ENCODE results near the gene EPC1. TPM values are rescaled to one million over a fixed set of nuclear protein-coding genes. Genes with fewer than 3 reads are reported as not detected.
"Not testable (repeated sequence)": the region's sequence is repeated elsewhere in the genome, so short reads cannot be mapped to it uniquely, and the experiment has no call there.

EPC1 gene
- total RNA-seq, result 100 to 1,000 TPM; 128 to 131 TPM
- polyA plus RNA-seq, result 10 to 100 TPM; 36.9 to 48.5 (median 46.2) TPM
- 85.5 to 269 (median 178) reads per million in 6 experiments for total RNA-seq

- H3K9me3 Mint-ChIP-seq, result no peaks in the 10 kb centered on the region
- peak; percentile 77 to 80 for ATAC-seq
- peaks cover 0 to 1% (median 0%) of the 10 kb centered on the region in 5 donors for H3K27me3 Mint-ChIP-seq
- peak within 1 kb of the TSS; percentile 92 to 97 (median 95) for H3K4me3 Mint-ChIP-seq
- H3K4me1 Mint-ChIP-seq, result peaks cover 21 to 76% (median 66%) of the 10 kb centered on the region in 4 donors
- peak; percentile 81 to 100 (median 87) for DNase-seq
- POLR2A ChIA-PET, result interaction anchor here (0.6 to 2.6 kb wide), 18 partner anchors 9 to 610 kb away, joined by 3 to 23 read pairs (median 5); partner anchors contain the start of gene CCDC7
- H3K27ac Mint-ChIP-seq, result peak within 1 kb of the TSS; percentile 98 to 100 (median 100)
- peaks cover 0 to 23% (median 0%) of the 10 kb centered on the region in 3 donors for H3K36me3 Mint-ChIP-seq
Measured at GRCh38 chr10:32346551-32347362, at the start of gene EPC1. TSS of gene EPC1 (minus strand) at chr10:32347158. CDS start at chr10:32346915, 243 bp downstream.

GRCh38 chr10:32393911-32394310 lies 47.0 kb upstream of the EPC1 start:
- ATAC-seq, result no peak
- Mint-ChIP-seq H3K4me1 (peaks cover 0 to under 1% (median 0%) of the 10 kb centered on the region in 4 donors), H3K9me3 (peaks cover 0 to 5% (median 0%) of the 10 kb centered on the region in 9 donors), H3K4me3 (no peak overlapping the region), H3K36me3 (no peaks in the 10 kb centered on the region), H3K27ac (no peak overlapping the region), H3K27me3 (no peaks in the 10 kb centered on the region)
- POLR2A ChIA-PET, result no interaction called here
- no peak for DNase-seq

GRCh38 chr10:32392284-32392683 lies 45.3 kb upstream of the EPC1 start:
- ATAC-seq, H3K27me3 Mint-ChIP-seq, H3K4me1 Mint-ChIP-seq, H3K36me3 Mint-ChIP-seq, DNase-seq, H3K9me3 Mint-ChIP-seq, H3K27ac Mint-ChIP-seq, H3K4me3 Mint-ChIP-seq, POLR2A ChIA-PET: not testable (repeated sequence)

- peaks cover 8 to 15% (median 11%) of the 10 kb centered on the region in 4 donors for H3K4me1 Mint-ChIP-seq
- no peaks in the 10 kb centered on the region for H3K36me3 Mint-ChIP-seq
- peaks cover 0 to 5% (median 0%) of the 10 kb centered on the region in 9 donors for H3K9me3 Mint-ChIP-seq
- ATAC-seq (no peak), DNase-seq (no peak)
- H3K27ac Mint-ChIP-seq, result no peak overlapping the region
- POLR2A ChIA-PET, result no interaction called here
- H3K4me3 Mint-ChIP-seq, result no peak overlapping the region
- H3K27me3 Mint-ChIP-seq, result no peaks in the 10 kb centered on the region
Measured at GRCh38 chr10:32390193-32390592, 43.2 kb upstream of the EPC1 start.

GRCh38 chr10:32388258-32389027 lies 41.5 kb upstream of the EPC1 start:
- Mint-ChIP-seq H3K4me1 (peaks cover 8 to 15% (median 11%) of the 10 kb centered on the region in 4 donors), H3K4me3 (no peak overlapping the region), H3K27me3 (no peaks in the 10 kb centered on the region), H3K36me3 (no peaks in the 10 kb centered on the region), H3K9me3 (peaks cover 0 to 5% (median 0%) of the 10 kb centered on the region in 9 donors), H3K27ac (no peak overlapping the region)
- DNase-seq (no peak), ATAC-seq (no peak)
- POLR2A ChIA-PET, result interaction anchor here (0.6 to 0.8 kb wide), 2 partner anchors 10 to 35 kb away, joined by 3 read pairs; no protein-coding TSS in a partner anchor

- POLR2A ChIA-PET, result interaction anchor here (1.4 kb wide), 1 partner anchor 8 kb away, joined by 9 read pairs; no protein-coding TSS in a partner anchor
- H3K4me3 Mint-ChIP-seq, result peak overlapping the region in 9 of 10 donors; percentile 3 to 62 (median 32)
- H3K27me3 Mint-ChIP-seq, result no peaks in the 10 kb centered on the region
- no peaks in the 10 kb centered on the region for H3K9me3 Mint-ChIP-seq
- ATAC-seq (peak in 1 of 2 donors; percentile 30), DNase-seq (no peak)
- H3K36me3 Mint-ChIP-seq, result no peaks in the 10 kb centered on the region
- peaks cover 8 to 15% (median 11%) of the 10 kb centered on the region in 4 donors for H3K4me1 Mint-ChIP-seq
- H3K27ac Mint-ChIP-seq, result peak overlapping the region in 2 of 10 donors; percentile 2 to 7
Measured at GRCh38 chr10:32386623-32387260, 39.8 kb upstream of the EPC1 start.

GRCh38 chr10:32384171-32384570 lies 37.2 kb upstream of the EPC1 start:
- POLR2A ChIA-PET, result interaction anchor here (1.4 kb wide), 1 partner anchor 61 kb away, joined by 3 read pairs; the partner anchor contains the start of gene CCDC7
- ATAC-seq (no peak), DNase-seq (no peak)
- H3K27me3 Mint-ChIP-seq, result no peaks in the 10 kb centered on the region
- no peaks in the 10 kb centered on the region for H3K9me3 Mint-ChIP-seq
- H3K4me3 Mint-ChIP-seq, result no peak overlapping the region
- peaks cover 8 to 15% (median 11%) of the 10 kb centered on the region in 4 donors for H3K4me1 Mint-ChIP-seq
- H3K27ac Mint-ChIP-seq, result no peak overlapping the region
- no peaks in the 10 kb centered on the region for H3K36me3 Mint-ChIP-seq

- Mint-ChIP-seq H3K9me3 (no peaks in the 10 kb centered on the region), H3K27ac (peak overlapping the region in 5 of 10 donors; percentile 8 to 60 (median 51)), H3K36me3 (no peaks in the 10 kb centered on the region)
Measured at GRCh38 chr10:32381165-32381564, 34.2 kb upstream of the EPC1 start.

GRCh38 chr10:32379950-32380551 lies 33.1 kb upstream of the EPC1 start:
- H3K4me1 Mint-ChIP-seq, result peaks cover 4 to 14% (median 6%) of the 10 kb centered on the region in 4 donors
- H3K9me3 Mint-ChIP-seq, result no peaks in the 10 kb centered on the region
- DNase-seq, result no peak
- H3K27me3 Mint-ChIP-seq, result no peaks in the 10 kb centered on the region
- no peak overlapping the region for H3K4me3 Mint-ChIP-seq
- H3K36me3 Mint-ChIP-seq, result no peaks in the 10 kb centered on the region
- no peak for ATAC-seq
- peak overlapping the region in 1 of 10 donors; percentile 2 for H3K27ac Mint-ChIP-seq
- POLR2A ChIA-PET, result interaction anchor here (2.5 to 4.0 kb wide), 4 partner anchors 32 to 79 kb away, joined by 18 to 64 read pairs (median 24); partner anchors contain the start of genes CCDC7 and EPC1

More at GRCh38 chr10:32381165-32381564, 34.2 kb upstream of the EPC1 start:
- ATAC-seq (no peak), DNase-seq (no peak)
- POLR2A ChIA-PET, result no interaction called here
- H3K27me3 Mint-ChIP-seq, result no peaks in the 10 kb centered on the region
- no peak overlapping the region for H3K4me3 Mint-ChIP-seq
- peaks cover 0 to 7% (median 1%) of the 10 kb centered on the region in 4 donors for H3K4me1 Mint-ChIP-seq

- no peaks in the 10 kb centered on the region for H3K27me3 Mint-ChIP-seq
- H3K36me3 Mint-ChIP-seq, result no peaks in the 10 kb centered on the region
- H3K9me3 Mint-ChIP-seq, result no peaks in the 10 kb centered on the region
- H3K27ac Mint-ChIP-seq, result no peak overlapping the region
- DNase-seq (peak in 8 of 10 donors; percentile 14 to 67 (median 46)), ATAC-seq (peak; percentile 44 to 49)
- H3K4me3 Mint-ChIP-seq, result no peak overlapping the region
- peaks cover 6 to 20% (median 10%) of the 10 kb centered on the region in 4 donors for H3K4me1 Mint-ChIP-seq
- POLR2A ChIA-PET, result interaction anchor here (0.7 to 4.0 kb wide), 18 partner anchors 8 to 1347 kb away, joined by 3 to 64 read pairs (median 4); partner anchors contain the start of genes CCDC7, EPC1 and ZNF438
Measured at GRCh38 chr10:32379318-32379949, 32.5 kb upstream of the EPC1 start.

All from naive thymus-derived CD8-positive, alpha-beta T cell (primary cell).